RWPE1 (cell line): ENCODE data around the gene PXMP2.
A peak's percentile ranks its signal among the peaks of the same experiment; 100 is the strongest.

Source experiments
- CTCF ChIA-PET: fragments of 350-600 bp; sonication (Branson Sonifier 250); formaldehyde crosslinking; extraction: SDS; loops from one replicate; lab custom pipeline; 2021; lab: Yijun Ruan, JAX
- POLR2A ChIA-PET: fragments of 400-600 bp; formaldehyde crosslinking; extraction: SDS; loops from one replicate; lab custom pipeline; 2020; ENCODE audit warnings: antibody characterized with exemption; ENCODE audit not compliant: low non-redundant PET; lab: Yijun Ruan, JAX
- DNase-seq: peaks from one replicate; pipeline ENCODE4 v3.0.0; 2012; ENCODE audit warnings: low spot score
- H3K27ac ChIP-seq: fragments of 450-650 bp; 2 replicates; pipeline ENCODE4 v1.5.1; 2017
- CTCF ChIP-seq: fragments of 450-650 bp; conservative IDR thresholded peaks from 2 replicates; pipeline ENCODE4 v1.5.1; 2017; ENCODE audit warnings: low read depth, mild to moderate bottlenecking

PXMP2 gene

DNA sequence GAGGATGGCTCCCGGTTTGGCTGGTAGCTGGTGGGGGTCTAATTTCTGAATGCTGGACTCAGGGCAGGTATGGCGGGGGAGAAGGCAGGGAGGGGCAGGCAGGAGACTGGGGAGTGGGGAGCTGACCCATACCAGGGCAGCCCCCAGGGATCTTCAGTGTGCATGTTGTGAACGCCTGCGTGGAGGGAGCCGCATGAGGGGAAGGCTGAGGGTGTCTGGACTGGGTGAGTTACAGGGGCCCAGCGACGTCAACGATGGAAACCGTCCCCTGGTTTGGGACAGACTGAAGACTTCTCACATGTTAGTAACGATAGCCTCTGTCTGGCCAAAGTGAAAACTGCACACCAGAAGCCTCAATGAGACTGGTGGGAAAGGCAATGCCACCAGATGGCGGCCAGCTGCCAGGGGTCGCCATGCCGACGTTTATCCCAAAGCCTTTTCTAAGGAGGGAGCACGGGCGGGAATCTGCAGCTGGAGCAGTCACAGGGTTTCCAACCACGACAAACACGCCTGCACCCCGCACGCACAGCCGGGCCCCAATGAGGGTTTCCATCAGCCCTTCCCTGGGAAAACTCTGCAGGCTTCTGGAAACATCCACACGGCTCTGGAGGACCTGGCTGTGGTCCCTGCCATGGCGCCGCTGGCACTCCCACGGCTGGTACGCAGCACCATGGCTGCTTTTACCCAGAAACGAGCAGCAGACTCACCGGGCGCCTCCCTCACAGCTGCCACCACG, 37.3 kb downstream of the PXMP2 start:
- ChIA-PET POLR2A (no interaction called here), CTCF (interaction anchor here (0.6 kb wide), 1 partner anchor 44 kb away, joined by 3 read pairs; no protein-coding TSS in a partner anchor)
- no peak for TF ChIP-seq CTCF
- no peak for DNase-seq
- H3K27ac ChIP-seq, result peak overlapping the region; percentile 30

- H3K27ac ChIP-seq, result no peak overlapping the region
- POLR2A ChIA-PET, result no interaction called here
- no peak for TF ChIP-seq CTCF
- CTCF ChIA-PET, result no interaction called here
- DNase-seq, result no peak
Measured at GRCh38 chr12:132726386-132726785, 39.0 kb downstream of the PXMP2 start.

GRCh38 chr12:132727091-132727794, 39.9 kb downstream of the PXMP2 start:
- ChIA-PET POLR2A (no interaction called here), CTCF (no interaction called here)
- H3K27ac ChIP-seq, result peak overlapping the region; percentile 23; the same call in 1 of the 2 replicates
- no peak for TF ChIP-seq CTCF
- no peak for DNase-seq

- POLR2A ChIA-PET, result no interaction called here
- H3K27ac ChIP-seq, result peak overlapping the region; percentile 23; the same call in 1 of the 2 replicates
- DNase-seq, result no peak
- TF ChIP-seq CTCF, result no peak
- CTCF ChIA-PET, result no interaction called here
Measured at GRCh38 chr12:132728502-132728901, 41.1 kb downstream of the PXMP2 start.

- peak overlapping the region; percentile 35 for H3K27ac ChIP-seq
- no peak for TF ChIP-seq CTCF
- POLR2A ChIA-PET, result no interaction called here
- DNase-seq, result no peak
- CTCF ChIA-PET, result interaction anchor here (0.6 kb wide), 1 partner anchor 168 kb away, joined by 3 read pairs; no protein-coding TSS in a partner anchor
Measured at GRCh38 chr12:132729541-132730320, 42.3 kb downstream of the PXMP2 start.

GRCh38 chr12:132730353-132730752, 43.0 kb downstream of the PXMP2 start:
- ChIA-PET CTCF (interaction anchor here (0.7 kb wide), 1 partner anchor 58 kb away, joined by 3 read pairs; no protein-coding TSS in a partner anchor), POLR2A (no interaction called here)
- DNase-seq, result no peak
- H3K27ac ChIP-seq, result peak overlapping the region; percentile 35
- no peak for TF ChIP-seq CTCF
